ENCODE measurements around the gene PMF1.

DNA sequence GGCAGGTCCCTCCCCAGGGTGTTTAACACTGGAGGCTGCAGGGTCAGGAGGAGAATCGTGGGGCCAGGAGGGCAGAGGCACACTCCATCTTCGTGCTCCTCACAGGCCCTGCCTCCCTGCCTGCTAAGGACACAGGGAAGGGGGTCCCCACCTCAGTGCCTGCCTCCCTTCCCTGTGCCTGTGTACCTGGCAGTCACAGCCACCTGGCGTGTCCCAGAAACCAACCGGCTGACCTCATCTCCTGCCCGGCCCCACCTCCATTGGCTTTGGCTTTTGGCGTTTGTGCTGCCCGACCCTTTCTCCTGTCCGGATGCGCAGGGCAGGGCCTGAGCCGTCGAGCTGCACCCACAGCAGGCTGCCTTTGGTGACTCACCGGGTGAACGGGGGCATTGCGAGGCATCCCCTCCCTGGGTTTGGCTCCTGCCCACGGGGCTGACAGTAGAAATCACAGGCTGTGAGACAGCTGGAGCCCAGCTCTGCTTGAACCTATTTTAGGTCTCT lies 28.6 kb downstream of the PMF1 start:
- TF ChIP-seq REST (IDR thresholded peaks at IDR 0.05; ENCODE audit: insufficient read depth in 1 of 2, low read depth in 2 of 2, low read length in 2 of 2) (no peak), TAF1 (IDR thresholded peaks at IDR 0.05; ENCODE audit: borderline replicate concordance, insufficient read depth, low read length) (no peak)

Data from PFSK-1 (cell line).